B cell (primary cell): ENCODE measurements around the gene PWWP2B. TPM values are rescaled to one million over a fixed set of nuclear protein-coding genes. Genes with fewer than 3 reads are reported as not detected.

Experiments used
- ATAC-seq: fragments of 200-7000 bp; cut with Tn5 transposase; one replicate; pipeline ENCODE4 v1.10.0; 2021; ENCODE audit warnings: low read depth, mild to moderate bottlenecking, moderate number of reproducible peaks, moderate library complexity
- CTCF ChIA-PET: fragments of 350-600 bp; sonication (Branson Sonifier 250); formaldehyde crosslinking; loops from one replicate; lab custom pipeline; 2021; ENCODE audit warnings: antibody characterized with exemption, inconsistent platforms; lab: Charles Lee
- POLR2A ChIA-PET: fragments of 350-600 bp; sonication (Branson Sonifier 250); formaldehyde crosslinking; loops from one replicate; lab custom pipeline; 2021; ENCODE audit warnings: antibody characterized with exemption; lab: Charles Lee
- DNase-seq: peaks from one replicate; pipeline ENCODE4 v3.0.0; 2013
- H2AFZ ChIP-seq: 2 replicates; pipeline ENCODE4 v1.6.1; 2012; ENCODE audit warnings: mild to moderate bottlenecking, low read depth, low read length; ENCODE audit not compliant: insufficient read depth, poor library complexity, severe bottlenecking
- H3K27ac ChIP-seq, 2 donors: 1 replicate in 1 of 2; 2 replicates in 1 of 2; pipeline ENCODE4 v1.5.1; 2012 to 2013; ENCODE audit warnings: low read length in 2 of 2, mild to moderate bottlenecking in 2 of 2, moderate library complexity in 1 of 2
- H3K27me3 ChIP-seq, 4 experiments: fragments of 200-600 bp in 1 of 4; sonication (generic) in 1 of 4; replicated peaks in 1 of 4; 1 replicate in 2 of 4; 2 replicates in 2 of 4; pipeline versions ENCODE4 v1.6.1 to v1.7.0; 2013 to 2016; ENCODE audit warnings: low read length in 3 of 4, mild to moderate bottlenecking in 2 of 4, mixed read lengths in 1 of 4, moderate library complexity in 1 of 4; ENCODE audit not compliant: insufficient read depth in 4 of 4, control insufficient read depth in 3 of 4; ENCODE audit errors: control extremely low read depth in 1 of 4
- H3K36me3 ChIP-seq, 2 experiments: replicated peaks in 1 of 2; 1 replicate in 1 of 2; 2 replicates in 1 of 2; pipeline versions ENCODE4 v1.6.1 to v1.7.1; 2013; ENCODE audit warnings: low read length in 1 of 2; ENCODE audit not compliant: insufficient read depth in 2 of 2, control insufficient read depth in 1 of 2; ENCODE audit errors: control extremely low read depth in 1 of 2, extremely low read depth in 1 of 2
- H3K4me1 ChIP-seq, 2 donors: fragments of 200-600 bp in 1 of 2; sonication (generic) in 1 of 2; 1 replicate in 1 of 2; 2 replicates in 1 of 2; pipeline versions ENCODE4 v1.5.1 to v1.6.1; 2013 to 2017; ENCODE audit warnings: low read length in 2 of 2; ENCODE audit not compliant: control insufficient read depth in 2 of 2, insufficient read depth in 2 of 2
- H3K4me2 ChIP-seq: replicated peaks from 2 replicates; pipeline ENCODE3; 2012; ENCODE audit warnings: mild to moderate bottlenecking, low read depth, low read length; ENCODE audit not compliant: poor library complexity, severe bottlenecking
- H3K4me3 ChIP-seq, 5 experiments: fragments of 200-600 bp in 1 of 5; sonication (generic) in 1 of 5; 1 replicate in 3 of 5; 2 replicates in 2 of 5; pipeline versions ENCODE4 v1.5.1 to v1.7.0; 2011 to 2016; ENCODE audit warnings: low read length in 4 of 5, mild to moderate bottlenecking in 4 of 5, low read depth in 2 of 5, control low read depth in 1 of 5, moderate library complexity in 1 of 5; ENCODE audit not compliant: insufficient read depth in 1 of 5; ENCODE audit errors: control extremely low read depth in 1 of 5, extremely low read depth in 1 of 5
- H3K79me2 ChIP-seq: fragments of 200-600 bp; sonication (generic); one replicate; pipeline ENCODE4 v1.6.0; 2016; ENCODE audit warnings: low read length; ENCODE audit not compliant: control insufficient read depth, insufficient read depth
- H3K9ac ChIP-seq: fragments of 200-600 bp; sonication (generic); 2 replicates; pipeline ENCODE4 v1.6.1; 2017; ENCODE audit warnings: mild to moderate bottlenecking, low read length, moderate library complexity
- H3K9me3 ChIP-seq, 3 donors: one replicate each; pipeline versions ENCODE4 v1.6.1 to v1.7.1; 2013; ENCODE audit warnings: low read length in 2 of 3; ENCODE audit not compliant: control insufficient read depth in 2 of 3, insufficient read depth in 1 of 3; ENCODE audit errors: control extremely low read depth in 1 of 3
- H4K20me1 ChIP-seq: 2 replicates; pipeline ENCODE4 v1.6.0; 2012; ENCODE audit warnings: mild to moderate bottlenecking, low read length; ENCODE audit not compliant: insufficient read depth, control insufficient read depth, poor library complexity, severe bottlenecking
- H3K27ac Mint-ChIP-seq: one replicate; pipeline ENCODE4 v1.8.0; 2021; ENCODE audit warnings: mixed read lengths
- H3K27me3 Mint-ChIP-seq: one replicate; pipeline ENCODE4 v1.8.0; 2021; ENCODE audit warnings: mixed read lengths
- H3K4me1 Mint-ChIP-seq: one replicate; pipeline ENCODE4 v1.8.0; 2021; ENCODE audit warnings: mixed read lengths
- H3K4me3 Mint-ChIP-seq: one replicate; pipeline ENCODE4 v1.8.0; 2021; ENCODE audit warnings: mixed read lengths
- H3K9me3 Mint-ChIP-seq: one replicate; pipeline ENCODE4 v1.8.0; 2022; ENCODE audit warnings: mixed read lengths; ENCODE audit not compliant: insufficient read depth
- EZH2 ChIP-seq: IDR thresholded peaks from 2 replicates; pipeline ENCODE4 v1.6.1; 2012; ENCODE audit warnings: borderline replicate concordance, low read depth, mild to moderate bottlenecking, moderate library complexity, low read length; ENCODE audit not compliant: insufficient read depth, poor library complexity, severe bottlenecking
- WGBS: methylation state at CpG from one replicate; pipeline ENCODE4 v1.1.5; 2013; ENCODE audit warnings: missing lambda C conversion rate; ENCODE audit not compliant: insufficient coverage; 5-methylcytosine and 5-hydroxymethylcytosine counted together
- intact Hi-C: fragments of 100-400 bp; cut with micrococcal nuclease; formaldehyde crosslinking; loops from one replicate; pipeline ENCODE4 v1.10.0; 2022
- polyA plus RNA-seq: library from polyadenylated mRNA; depleted of rRNA; stranded (reverse); fragments of >200 nt; gene quantifications from 2 replicates; pipeline ENCODE4 v1.2.3, GENCODE V29; 2012
- total RNA-seq, 2 donors: library from RNA; stranded (reverse); fragments of 120-200 nt in 1 of 2; gene quantifications; 1 replicate in 1 of 2; 2 replicates in 1 of 2; pipeline versions ENCODE4 v1.2.3 to v1.2.4, GENCODE V29; 2013 to 2022
- TF ChIP-seq, protein P1 (sequence below): fragments of 200-600 bp; IDR thresholded peaks from one replicate; pipeline ENCODE4 v1.8.0; 2022; ENCODE audit warnings: antibody characterized with exemption, mild to moderate bottlenecking

Gene PWWP2B
- total and polyA plus RNA-seq, 2 donors (not counting 1 experiment from before 2014, with no cell fraction given), result 13.6 to 34.4 TPM

DNA sequence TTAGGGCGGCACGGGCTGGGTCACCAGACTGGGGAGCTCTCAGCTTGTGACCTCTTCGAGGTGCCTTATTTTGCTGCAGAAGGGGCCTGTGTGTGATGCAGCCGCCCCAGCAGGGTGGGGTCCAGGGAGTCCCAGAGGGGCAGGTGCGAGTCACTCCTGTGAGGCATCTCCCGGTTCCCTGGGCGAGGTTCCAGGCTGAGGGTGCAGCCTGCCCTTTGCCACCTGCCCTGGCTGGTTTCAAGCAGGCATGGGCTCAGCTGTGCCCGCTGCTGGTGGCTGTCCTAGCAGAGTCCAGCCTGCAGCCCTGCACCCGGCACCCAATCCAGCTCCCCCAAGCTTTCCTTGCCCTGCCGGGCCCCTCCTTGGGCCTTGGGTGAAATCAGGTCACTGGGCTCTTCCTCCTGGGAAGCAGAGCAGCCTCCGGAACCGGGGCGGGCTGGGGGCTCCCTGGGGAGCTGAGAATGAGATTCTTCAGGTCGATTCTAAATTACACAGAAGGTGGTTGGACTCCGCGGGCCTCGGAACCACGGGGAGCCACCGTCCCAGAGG is 64.8 kb downstream of the PWWP2B start:
- H3K79me2 ChIP-seq, result no peaks in the 10 kb centered on the region
- peaks cover 0 to 5% (median 0%) of the 10 kb centered on the region in 4 experiments for H3K27me3 ChIP-seq
- no peak overlapping the region for H2AFZ ChIP-seq
- 91% methylated on average over 16 of the region's 19 CpGs for WGBS
- H3K9me3 ChIP-seq, result no peaks in the 10 kb centered on the region
- ATAC-seq (no peak), DNase-seq (no peak)
- H3K4me3 ChIP-seq, result no peak overlapping the region
- H3K4me3 Mint-ChIP-seq, result no peak overlapping the region
- TF ChIP-seq, protein P1, sequence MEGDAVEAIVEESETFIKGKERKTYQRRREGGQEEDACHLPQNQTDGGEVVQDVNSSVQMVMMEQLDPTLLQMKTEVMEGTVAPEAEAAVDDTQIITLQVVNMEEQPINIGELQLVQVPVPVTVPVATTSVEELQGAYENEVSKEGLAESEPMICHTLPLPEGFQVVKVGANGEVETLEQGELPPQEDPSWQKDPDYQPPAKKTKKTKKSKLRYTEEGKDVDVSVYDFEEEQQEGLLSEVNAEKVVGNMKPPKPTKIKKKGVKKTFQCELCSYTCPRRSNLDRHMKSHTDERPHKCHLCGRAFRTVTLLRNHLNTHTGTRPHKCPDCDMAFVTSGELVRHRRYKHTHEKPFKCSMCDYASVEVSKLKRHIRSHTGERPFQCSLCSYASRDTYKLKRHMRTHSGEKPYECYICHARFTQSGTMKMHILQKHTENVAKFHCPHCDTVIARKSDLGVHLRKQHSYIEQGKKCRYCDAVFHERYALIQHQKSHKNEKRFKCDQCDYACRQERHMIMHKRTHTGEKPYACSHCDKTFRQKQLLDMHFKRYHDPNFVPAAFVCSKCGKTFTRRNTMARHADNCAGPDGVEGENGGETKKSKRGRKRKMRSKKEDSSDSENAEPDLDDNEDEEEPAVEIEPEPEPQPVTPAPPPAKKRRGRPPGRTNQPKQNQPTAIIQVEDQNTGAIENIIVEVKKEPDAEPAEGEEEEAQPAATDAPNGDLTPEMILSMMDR, result no peak
- TF ChIP-seq EZH2, result no peak
- peaks cover 4% of the 10 kb centered on the region in 2 donors for H3K4me1 ChIP-seq
- no peak overlapping the region for H3K4me2 ChIP-seq
- no peaks in the 10 kb centered on the region for H3K27me3 Mint-ChIP-seq
- no peaks in the 10 kb centered on the region for H4K20me1 ChIP-seq
- intact Hi-C loops, result no loop called here
- no peak overlapping the region for H3K9ac ChIP-seq
- no peak overlapping the region for H3K27ac ChIP-seq
- H3K36me3 ChIP-seq, result no peaks in the 10 kb centered on the region
- POLR2A ChIA-PET, result no interaction called here
- no peak overlapping the region for H3K27ac Mint-ChIP-seq
- H3K9me3 Mint-ChIP-seq, result no peaks in the 10 kb centered on the region
- H3K4me1 Mint-ChIP-seq, result peaks cover 2% of the 10 kb centered on the region
- CTCF ChIA-PET, result interaction anchor here (1.0 to 1.6 kb wide), 2 partner anchors 106 to 177 kb away, joined by 3 to 4 read pairs; no protein-coding TSS in a partner anchor

GRCh38 chr10:132462463-132463332 is 65.7 kb downstream of the PWWP2B start:
- Histone ChIP-seq H3K4me2 (no peak overlapping the region), H3K4me3 (no peak overlapping the region), H3K4me1 (peaks cover 4% of the 10 kb centered on the region in 2 donors), H2AFZ (no peak overlapping the region), H3K36me3 (no peaks in the 10 kb centered on the region), H3K27ac (no peak overlapping the region), H4K20me1 (no peaks in the 10 kb centered on the region), H3K9me3 (no peaks in the 10 kb centered on the region), H3K27me3 (peaks cover 0 to 5% (median 0%) of the 10 kb centered on the region in 4 experiments), H3K79me2 (no peaks in the 10 kb centered on the region), H3K9ac (no peak overlapping the region)
- DNase-seq (no peak), ATAC-seq (no peak)
- peaks cover 2% of the 10 kb centered on the region for H3K4me1 Mint-ChIP-seq
- TF ChIP-seq EZH2, result no peak
- TF ChIP-seq, protein P1, result no peak
- no peaks in the 10 kb centered on the region for H3K27me3 Mint-ChIP-seq
- no peak overlapping the region for H3K27ac Mint-ChIP-seq
- no peaks in the 10 kb centered on the region for H3K9me3 Mint-ChIP-seq
- WGBS, result 92% methylated on average over 34 of the region's 35 CpGs
- CTCF ChIA-PET, result interaction anchor here (1.0 kb wide), 2 partner anchors 88 to 176 kb away, joined by 3 to 6 read pairs; no protein-coding TSS in a partner anchor
- intact Hi-C loops, result no loop called here
- no peak overlapping the region for H3K4me3 Mint-ChIP-seq
- POLR2A ChIA-PET, result no interaction called here
